H9 (cell line): Measurements from ENCODE around the gene SART1. TPM values are rescaled to one million over a fixed set of nuclear protein-coding genes. Genes with fewer than 3 reads are reported as not detected.

Experiments used
- DNase-seq: peaks from one replicate; pipeline ENCODE4 v3.0.0-alpha.2; 2017
- H2AFZ ChIP-seq: one replicate; pipeline ENCODE4 v1.6.1; 2013; ENCODE audit warnings: mild to moderate bottlenecking, low read length, control low read depth, moderate library complexity
- H2AK5ac ChIP-seq: 2 replicates; pipeline ENCODE4 v1.6.1; 2013; ENCODE audit warnings: low read length, control low read depth, mixed read lengths; ENCODE audit not compliant: insufficient read length
- H2BK120ac ChIP-seq: one replicate; pipeline ENCODE4 v1.6.1; 2013; ENCODE audit warnings: low read depth, mild to moderate bottlenecking, low read length, control low read depth, inconsistent platforms; ENCODE audit not compliant: poor library complexity, severe bottlenecking
- H2BK12ac ChIP-seq: 2 replicates; pipeline ENCODE4 v1.6.1; 2013; ENCODE audit warnings: low read length, control low read depth, mixed read lengths, low read depth; ENCODE audit not compliant: insufficient read length
- H2BK15ac ChIP-seq: 2 replicates; pipeline ENCODE4 v1.6.1; 2013; ENCODE audit warnings: low read depth, low read length, control low read depth
- H2BK20ac ChIP-seq: one replicate; pipeline ENCODE4 v1.6.1; 2013; ENCODE audit warnings: low read depth, mild to moderate bottlenecking, low read length, control low read depth, inconsistent platforms; ENCODE audit not compliant: poor library complexity, severe bottlenecking
- H2BK5ac ChIP-seq: 2 replicates; pipeline ENCODE4 v1.6.1; 2013; ENCODE audit warnings: low read length, control low read depth, mixed read lengths; ENCODE audit not compliant: insufficient read length
- H3K14ac ChIP-seq: 2 replicates; pipeline ENCODE4 v1.6.1; 2013; ENCODE audit warnings: low read length, control low read depth; ENCODE audit not compliant: insufficient read depth
- H3K18ac ChIP-seq: 2 replicates; pipeline ENCODE4 v1.6.1; 2013; ENCODE audit warnings: low read depth, mild to moderate bottlenecking, mixed read lengths, low read length, control low read depth; ENCODE audit not compliant: insufficient read length
- H3K23ac ChIP-seq: 2 replicates; pipeline ENCODE4 v1.6.1; 2013; ENCODE audit warnings: low read length, control low read depth, mixed read lengths, low read depth; ENCODE audit not compliant: insufficient read length
- H3K23me2 ChIP-seq: 2 replicates; pipeline ENCODE4 v1.6.1; 2013; ENCODE audit warnings: low read depth, mild to moderate bottlenecking, mixed read lengths, low read length, control low read depth; ENCODE audit not compliant: insufficient read length, poor library complexity, severe bottlenecking
- H3K27ac ChIP-seq: 2 replicates; pipeline ENCODE4 v1.5.1; 2013; ENCODE audit warnings: low read length, control low read depth, mixed read lengths, low read depth; ENCODE audit not compliant: insufficient read length
- H3K27me3 ChIP-seq: 2 replicates; pipeline ENCODE4 v1.6.1; 2013; ENCODE audit warnings: low read length, control low read depth, inconsistent platforms; ENCODE audit not compliant: insufficient read depth
- H3K4ac ChIP-seq: 2 replicates; pipeline ENCODE4 v1.6.1; 2013; ENCODE audit warnings: low read depth, mild to moderate bottlenecking, control low read depth, inconsistent platforms, low read length, moderate library complexity
- H3K4me1 ChIP-seq: 2 replicates; pipeline ENCODE4 v1.6.1; 2013; ENCODE audit warnings: low read length, control low read depth, inconsistent platforms; ENCODE audit not compliant: insufficient read depth
- H3K4me2 ChIP-seq: 2 replicates; pipeline ENCODE4 v1.6.1; 2013; ENCODE audit warnings: low read length, control low read depth, mixed read lengths; ENCODE audit not compliant: insufficient read length, insufficient read depth
- H3K56ac ChIP-seq: 2 replicates; pipeline ENCODE4 v1.6.1; 2013; ENCODE audit warnings: low read depth, mild to moderate bottlenecking, mixed read lengths, low read length, control low read depth; ENCODE audit not compliant: insufficient read length
- H3K79me1 ChIP-seq: 2 replicates; pipeline ENCODE4 v1.6.1; 2013; ENCODE audit warnings: low read depth, mild to moderate bottlenecking, moderate library complexity, low read length, control low read depth, inconsistent platforms; ENCODE audit not compliant: insufficient read depth, poor library complexity, severe bottlenecking
- H3K79me2 ChIP-seq: 2 replicates; pipeline ENCODE4 v1.6.1; 2013; ENCODE audit warnings: low read length, control low read depth, inconsistent platforms; ENCODE audit not compliant: insufficient read depth
- H3K9ac ChIP-seq: 2 replicates; pipeline ENCODE4 v1.6.1; 2013; ENCODE audit warnings: low read length, control low read depth, mixed read lengths; ENCODE audit not compliant: insufficient read length; ENCODE audit errors: extremely low read depth
- H3K9me3 ChIP-seq: one replicate; pipeline ENCODE4 v1.6.1; 2013; ENCODE audit warnings: low read depth, low read length, inconsistent platforms; ENCODE audit not compliant: control insufficient read depth
- H3T11ph ChIP-seq: one replicate; pipeline ENCODE4 v1.6.1; 2013; ENCODE audit warnings: mild to moderate bottlenecking, low read length, control low read depth, inconsistent platforms
- H4K20me1 ChIP-seq: one replicate; pipeline ENCODE4 v1.6.1; 2013; ENCODE audit not compliant: control insufficient read depth, insufficient read length, insufficient read depth
- H4K5ac ChIP-seq: 2 replicates; pipeline ENCODE4 v1.6.1; 2013; ENCODE audit warnings: low read depth, mild to moderate bottlenecking, mixed read lengths, low read length, control low read depth; ENCODE audit not compliant: insufficient read length
- H4K8ac ChIP-seq: replicated peaks from 2 replicates; pipeline ENCODE4 v1.6.1; 2013; ENCODE audit warnings: low read length, control low read depth, mixed read lengths, low read depth; ENCODE audit not compliant: insufficient read length
- H4K91ac ChIP-seq: 2 replicates; pipeline ENCODE4 v1.6.1; 2013; ENCODE audit warnings: low read depth, mild to moderate bottlenecking, moderate library complexity, mixed read lengths, low read length, control low read depth; ENCODE audit not compliant: insufficient read length
- H3K27ac Mint-ChIP-seq, 3 experiments: 2 replicates in 2 of 3; 3 replicates in 1 of 3; pipeline ENCODE4 v1.8.0; 2020 to 2021; ENCODE audit warnings: mixed read lengths in 3 of 3, mild to moderate bottlenecking in 1 of 3, moderate library complexity in 1 of 3
- H3K27me3 Mint-ChIP-seq: 2 replicates; pipeline ENCODE4 v1.8.0; 2021; ENCODE audit warnings: low read depth, mild to moderate bottlenecking, moderate library complexity, mixed read lengths
- H3K36me3 Mint-ChIP-seq, 3 experiments: 2 replicates in 2 of 3; 3 replicates in 1 of 3; pipeline ENCODE4 v1.8.0; 2020 to 2021; ENCODE audit warnings: low read depth in 3 of 3, mixed read lengths in 3 of 3; ENCODE audit not compliant: insufficient read depth in 1 of 3
- H3K4me1 Mint-ChIP-seq, 2 experiments: 2 replicates each; pipeline ENCODE4 v1.8.0; 2020; ENCODE audit warnings: mixed read lengths in 2 of 2
- H3K4me3 Mint-ChIP-seq, 2 experiments: 2 replicates in 1 of 2; 3 replicates in 1 of 2; pipeline ENCODE4 v1.8.0; 2020 to 2021; ENCODE audit warnings: mild to moderate bottlenecking in 2 of 2, mixed read lengths in 2 of 2, moderate library complexity in 1 of 2
- H3K9me3 Mint-ChIP-seq, 2 experiments: 2 replicates in 1 of 2; 3 replicates in 1 of 2; pipeline ENCODE4 v1.8.0; 2020; ENCODE audit warnings: mild to moderate bottlenecking in 2 of 2, mixed read lengths in 2 of 2, moderate library complexity in 1 of 2
- CTCF ChIP-seq: fragments of 200-600 bp; sonication (generic); conservative IDR thresholded peaks from 3 replicates; pipeline ENCODE4 v1.8.0; 2021; ENCODE audit warnings: antibody characterized with exemption, mild to moderate bottlenecking
- WGBS: extraction: QIAGEN DNeasy Blood & Tissue Kit; methylation state at CpG from one replicate; pipeline ENCODE4 v1.1.7; 2013; ENCODE audit warnings: missing lambda C conversion rate, low lambda C conversion rate, mixed read lengths; ENCODE audit not compliant: insufficient read length; ENCODE audit errors: extremely low coverage; 5-methylcytosine and 5-hydroxymethylcytosine counted together
- total RNA-seq: library from RNA; stranded (reverse); gene quantifications from 2 replicates; pipeline ENCODE4 v1.2.1, GENCODE V29; 2021

Gene SART1
- total RNA-seq, 1 experiment from 2014 or later, result 52.0 TPM

GRCh38 chr11:65958291-65958690 lies 3.2 kb upstream of the SART1 start:
- no peak overlapping the region for H3K27ac ChIP-seq
- H3K23me2 ChIP-seq, result peaks cover 3% of the 10 kb centered on the region

More at GRCh38 chr11:65958291-65958690, 3.2 kb upstream of the SART1 start:
- peaks cover 5% of the 10 kb centered on the region for H3K79me1 ChIP-seq
- H2BK12ac ChIP-seq, result no peak overlapping the region
- H3K4me2 ChIP-seq, result no peak overlapping the region
- no peak overlapping the region for H2AK5ac ChIP-seq
- no peaks in the 10 kb centered on the region for H3K9me3 ChIP-seq
- Mint-ChIP-seq H3K9me3 (no peaks in the 10 kb centered on the region; a peak in 1 of 5 replicates), H3K4me1 (peaks cover 11 to 16% of the 10 kb centered on the region in 2 experiments), H3K27me3 (no peaks in the 10 kb centered on the region; the same call in 1 of the 2 replicates), H3K27ac (peak overlapping the region; percentile 15 to 76 (median 53); a peak in 2 of 7 replicates), H3K4me3 (no peak overlapping the region), H3K36me3 (peaks cover 3 to 11% (median 4%) of the 10 kb centered on the region in 3 experiments; a peak in 4 of 7 replicates)
- no peak overlapping the region for H3K18ac ChIP-seq
- peaks cover 3% of the 10 kb centered on the region; the same call in 1 of the 2 replicates for H3K4me1 ChIP-seq
- H3K56ac ChIP-seq, result no peak overlapping the region
- no peak overlapping the region for H4K8ac ChIP-seq
- no peaks in the 10 kb centered on the region for H4K20me1 ChIP-seq
- H2BK20ac ChIP-seq, result no peak overlapping the region
- no peak overlapping the region for H3K23ac ChIP-seq
- H2BK15ac ChIP-seq, result no peak overlapping the region
- TF ChIP-seq CTCF, result no peak
- no peak overlapping the region for H3K4ac ChIP-seq
- peaks cover 10% of the 10 kb centered on the region; the same call in 1 of the 2 replicates for H3K79me2 ChIP-seq
- no peaks in the 10 kb centered on the region for H3K27me3 ChIP-seq
- H4K5ac ChIP-seq, result no peak overlapping the region
- no peak overlapping the region for H2BK120ac ChIP-seq
- H3K9ac ChIP-seq, result no peak overlapping the region
- WGBS, result no CpG with 5 or more reads among the region's 4 CpGs
- H2AFZ ChIP-seq, result no peak overlapping the region
- no peak overlapping the region for H2BK5ac ChIP-seq
- no peak overlapping the region for H3K14ac ChIP-seq
- DNase-seq, result no peak
- H4K91ac ChIP-seq, result no peak overlapping the region
- H3T11ph ChIP-seq, result no peak overlapping the region
